Liver (tissue), 9 donors: ENCODE results near the gene RETN. TPM values are rescaled to one million over a fixed set of nuclear protein-coding genes. Genes with fewer than 3 reads are reported as not detected.

Experiments used
- DNase-seq: peaks from one replicate; pipeline ENCODE4 v3.0.0-alpha.2; 2017; ENCODE audit warnings: low spot score
- H3K27ac ChIP-seq, 2 donors: one replicate each; pipeline ENCODE4 v1.7.0; 2013; ENCODE audit warnings: inconsistent platforms in 2 of 2, low read length in 2 of 2, control low read depth in 1 of 2, low read depth in 1 of 2, mild to moderate bottlenecking in 1 of 2
- H3K27me3 ChIP-seq, 4 donors: one replicate each; pipeline versions ENCODE4 v1.6.1 to v1.7.0; 2013; ENCODE audit warnings: low read length in 3 of 4, inconsistent platforms in 1 of 4, mild to moderate bottlenecking in 1 of 4, moderate library complexity in 1 of 4; ENCODE audit not compliant: control insufficient read depth in 4 of 4, insufficient read depth in 4 of 4
- H3K36me3 ChIP-seq, 4 donors: one replicate each; pipeline versions ENCODE4 v1.6.1 to v1.7.0; 2013; ENCODE audit warnings: low read length in 3 of 4, mild to moderate bottlenecking in 3 of 4, low read depth in 1 of 4, moderate library complexity in 1 of 4; ENCODE audit not compliant: control insufficient read depth in 4 of 4, insufficient read depth in 3 of 4
- H3K4me1 ChIP-seq, 4 donors: one replicate each; pipeline versions ENCODE4 v1.6.1 to v1.7.0; 2013; ENCODE audit warnings: low read length in 3 of 4, mild to moderate bottlenecking in 3 of 4, moderate library complexity in 1 of 4; ENCODE audit not compliant: control insufficient read depth in 4 of 4, insufficient read depth in 4 of 4
- H3K4me3 ChIP-seq, 3 donors: one replicate each; pipeline versions ENCODE4 v1.6.1 to v1.7.0; 2013; ENCODE audit warnings: low read length in 3 of 3, control low read depth in 1 of 3, low read depth in 1 of 3, mild to moderate bottlenecking in 1 of 3
- H3K9ac ChIP-seq, 2 donors: one replicate each; pipeline ENCODE4 v1.7.0; 2013; ENCODE audit warnings: low read length in 2 of 2, mild to moderate bottlenecking in 2 of 2, moderate library complexity in 2 of 2, control low read depth in 1 of 2, low read depth in 1 of 2
- H3K9me3 ChIP-seq, 4 donors: one replicate each; pipeline versions ENCODE4 v1.6.1 to v1.7.0; 2013; ENCODE audit warnings: low read length in 3 of 4; ENCODE audit not compliant: control insufficient read depth in 4 of 4
- ATF3 ChIP-seq: IDR thresholded peaks from 2 replicates; pipeline ENCODE4 v1.6.1; 2016; ENCODE audit warnings: antibody characterized with exemption
- EGR1 ChIP-seq, 2 donors: IDR thresholded peaks; 2 replicates each; pipeline ENCODE4 v1.6.1; 2016 to 2018; ENCODE audit warnings: antibody characterized with exemption in 2 of 2, low read depth in 2 of 2
- FOXA1 ChIP-seq: IDR thresholded peaks from 2 replicates; pipeline ENCODE4 v1.6.1; 2016; ENCODE audit warnings: antibody characterized with exemption
- FOXA2 ChIP-seq: IDR thresholded peaks from 2 replicates; pipeline ENCODE4 v1.6.1; 2016; ENCODE audit warnings: antibody characterized with exemption
- GABPA ChIP-seq, 2 donors: IDR thresholded peaks in 1 of 2; conservative IDR thresholded peaks in 1 of 2; 2 replicates each; pipeline ENCODE4 v1.6.1; 2016; ENCODE audit warnings: antibody characterized with exemption in 2 of 2, mild to moderate bottlenecking in 1 of 2, moderate library complexity in 1 of 2
- HNF4A ChIP-seq, 2 donors: conservative IDR thresholded peaks; 2 replicates each; pipeline ENCODE4 v1.6.1; 2016; ENCODE audit warnings: antibody characterized with exemption in 2 of 2, mild to moderate bottlenecking in 2 of 2
- HNF4G ChIP-seq: IDR thresholded peaks from 2 replicates; pipeline ENCODE4 v1.6.1; 2016; ENCODE audit warnings: antibody characterized with exemption
- JUND ChIP-seq, 2 donors: IDR thresholded peaks; 2 replicates each; pipeline ENCODE4 v1.6.1; 2016; ENCODE audit warnings: antibody characterized with exemption in 2 of 2
- MAX ChIP-seq: IDR thresholded peaks from 2 replicates; pipeline ENCODE4 v1.6.1; 2016; ENCODE audit warnings: antibody characterized with exemption
- NR2F2 ChIP-seq: IDR thresholded peaks from 2 replicates; pipeline ENCODE4 v1.6.1; 2016; ENCODE audit warnings: antibody characterized with exemption
- RAD21 ChIP-seq, 2 donors: IDR thresholded peaks; 2 replicates each; pipeline ENCODE4 v1.6.1; 2016; ENCODE audit warnings: antibody characterized with exemption in 2 of 2, mild to moderate bottlenecking in 2 of 2
- REST ChIP-seq: IDR thresholded peaks from 2 replicates; pipeline ENCODE4 v1.6.1; 2016; ENCODE audit warnings: antibody characterized with exemption, mild to moderate bottlenecking
- RXRA ChIP-seq, 2 donors: IDR thresholded peaks; 2 replicates each; pipeline ENCODE4 v1.6.1; 2017 to 2018; ENCODE audit warnings: antibody characterized with exemption in 2 of 2, mild to moderate bottlenecking in 1 of 2
- SP1 ChIP-seq: IDR thresholded peaks from 2 replicates; pipeline ENCODE4 v1.6.1; 2018; ENCODE audit warnings: antibody characterized with exemption, mild to moderate bottlenecking
- TAF1 ChIP-seq: conservative IDR thresholded peaks from 2 replicates; pipeline ENCODE4 v1.6.1; 2016; ENCODE audit warnings: antibody characterized with exemption, mild to moderate bottlenecking
- YY1 ChIP-seq: IDR thresholded peaks from 2 replicates; pipeline ENCODE4 v1.6.1; 2016; ENCODE audit warnings: antibody characterized with exemption, mild to moderate bottlenecking
- WGBS: extraction: QIAGEN DNeasy Blood & Tissue Kit; methylation state at CpG from one replicate; pipeline ENCODE4 v1.1.7; 2013; 5-methylcytosine and 5-hydroxymethylcytosine counted together
- polyA plus RNA-seq, 2 donors: library from polyadenylated mRNA; stranded (reverse) in 1 of 2; unstranded in 1 of 2; fragments of 200-250 nt in 1 of 2; fragments of >200 nt in 1 of 2; fragmentation: Nextera tagmentation in 1 of 2; extraction: Ambion mirVana in 1 of 2; gene quantifications; one replicate each; pipeline versions ENCODE4 v1.2.1 to v1.2.3, GENCODE V29; 2013 to 2015
- total RNA-seq, 2 donors: library from RNA; depleted of rRNA; stranded (reverse); fragments of >200 nt; gene quantifications; one replicate each; pipeline ENCODE4 v1.2.3, GENCODE V29; 2014
- TF ChIP-seq, protein P1 (sequence below): fragments of 150-350 bp; IDR thresholded peaks from 2 replicates; pipeline ENCODE4 v1.5.1; 2017; ENCODE audit warnings: improper control_type of control experiment, low read depth, low read length; ENCODE audit not compliant: missing input control
- TF ChIP-seq, protein P2 (sequence below): IDR thresholded peaks from 2 replicates; pipeline ENCODE4 v1.6.1; 2016; ENCODE audit warnings: antibody characterized with exemption
- donor health status: healthy.
- donor health status: healthy.
- donor health status: healthy.
- donor health status: healthy.
- donor health status: healthy.

Gene RETN
- total and polyA plus RNA-seq, 4 donors = 1.9 to 11.5 TPM; not detected in 2

GRCh38 chr19:7685546-7686445, 16.9 kb downstream of the RETN start (continued):
- no peak for TF ChIP-seq RAD21 (IDR thresholded peaks at IDR 0.05)

- TF ChIP-seq RXRA (IDR thresholded peaks at IDR 0.05) = no peak
- TF ChIP-seq, protein P1, sequence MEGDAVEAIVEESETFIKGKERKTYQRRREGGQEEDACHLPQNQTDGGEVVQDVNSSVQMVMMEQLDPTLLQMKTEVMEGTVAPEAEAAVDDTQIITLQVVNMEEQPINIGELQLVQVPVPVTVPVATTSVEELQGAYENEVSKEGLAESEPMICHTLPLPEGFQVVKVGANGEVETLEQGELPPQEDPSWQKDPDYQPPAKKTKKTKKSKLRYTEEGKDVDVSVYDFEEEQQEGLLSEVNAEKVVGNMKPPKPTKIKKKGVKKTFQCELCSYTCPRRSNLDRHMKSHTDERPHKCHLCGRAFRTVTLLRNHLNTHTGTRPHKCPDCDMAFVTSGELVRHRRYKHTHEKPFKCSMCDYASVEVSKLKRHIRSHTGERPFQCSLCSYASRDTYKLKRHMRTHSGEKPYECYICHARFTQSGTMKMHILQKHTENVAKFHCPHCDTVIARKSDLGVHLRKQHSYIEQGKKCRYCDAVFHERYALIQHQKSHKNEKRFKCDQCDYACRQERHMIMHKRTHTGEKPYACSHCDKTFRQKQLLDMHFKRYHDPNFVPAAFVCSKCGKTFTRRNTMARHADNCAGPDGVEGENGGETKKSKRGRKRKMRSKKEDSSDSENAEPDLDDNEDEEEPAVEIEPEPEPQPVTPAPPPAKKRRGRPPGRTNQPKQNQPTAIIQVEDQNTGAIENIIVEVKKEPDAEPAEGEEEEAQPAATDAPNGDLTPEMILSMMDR = no peak
- TF ChIP-seq HNF4G = no peak
- no peak for TF ChIP-seq YY1
- no peak for TF ChIP-seq FOXA1
- TF ChIP-seq HNF4A (conservative IDR thresholded peaks at IDR 0.05) = no peak
- TF ChIP-seq, protein P2, sequence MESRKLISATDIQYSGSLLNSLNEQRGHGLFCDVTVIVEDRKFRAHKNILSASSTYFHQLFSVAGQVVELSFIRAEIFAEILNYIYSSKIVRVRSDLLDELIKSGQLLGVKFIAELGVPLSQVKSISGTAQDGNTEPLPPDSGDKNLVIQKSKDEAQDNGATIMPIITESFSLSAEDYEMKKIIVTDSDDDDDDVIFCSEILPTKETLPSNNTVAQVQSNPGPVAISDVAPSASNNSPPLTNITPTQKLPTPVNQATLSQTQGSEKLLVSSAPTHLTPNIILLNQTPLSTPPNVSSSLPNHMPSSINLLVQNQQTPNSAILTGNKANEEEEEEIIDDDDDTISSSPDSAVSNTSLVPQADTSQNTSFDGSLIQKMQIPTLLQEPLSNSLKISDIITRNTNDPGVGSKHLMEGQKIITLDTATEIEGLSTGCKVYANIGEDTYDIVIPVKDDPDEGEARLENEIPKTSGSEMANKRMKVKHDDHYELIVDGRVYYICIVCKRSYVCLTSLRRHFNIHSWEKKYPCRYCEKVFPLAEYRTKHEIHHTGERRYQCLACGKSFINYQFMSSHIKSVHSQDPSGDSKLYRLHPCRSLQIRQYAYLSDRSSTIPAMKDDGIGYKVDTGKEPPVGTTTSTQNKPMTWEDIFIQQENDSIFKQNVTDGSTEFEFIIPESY = no peak
- TF ChIP-seq TAF1 = no peak
- TF ChIP-seq FOXA2 = no peak
- TF ChIP-seq EGR1 (IDR thresholded peaks at IDR 0.05; ENCODE audit: low read depth in 2 of 2) = no peak
- no peak for TF ChIP-seq ATF3
- no peak for TF ChIP-seq RAD21 (IDR thresholded peaks at IDR 0.05)
- no peak for TF ChIP-seq REST
- TF ChIP-seq NR2F2 = no peak
- TF ChIP-seq MAX = no peak
- TF ChIP-seq JUND (IDR thresholded peaks at IDR 0.05) = no peak
- TF ChIP-seq GABPA (IDR thresholded peaks at IDR 0.05 in 1 of 2, conservative IDR thresholded peaks at IDR 0.05 in 1 of 2) = no peak
- TF ChIP-seq SP1 = no peak
- H3K4me3 ChIP-seq = no peak overlapping the region
- peaks cover 0 to 6% (median 0%) of the 10 kb centered on the region in 4 donors for H3K36me3 ChIP-seq
- no peaks in the 10 kb centered on the region for H3K9me3 ChIP-seq
- H3K9ac ChIP-seq = no peak overlapping the region
- no peaks in the 10 kb centered on the region for H3K27me3 ChIP-seq
- WGBS = 87% methylated on average over 12 of the region's 12 CpGs
- no peak overlapping the region for H3K27ac ChIP-seq
- DNase-seq = no peak
- H3K4me1 ChIP-seq = peaks cover 0 to under 1% (median 0%) of the 10 kb centered on the region in 4 donors
Measured at GRCh38 chr19:7687177-7687576, 18.3 kb downstream of the RETN start.
